SK-N-MC (cell line): Measurements from ENCODE around the gene KCNJ15.

Experiments used
- EZH2 ChIP-seq: fragments of 200-600 bp; sonication (generic); IDR thresholded peaks from one replicate; pipeline ENCODE4 v1.6.1; 2017; ENCODE audit warnings: antibody characterized with exemption
- POLR2AphosphoS5 ChIP-seq: IDR thresholded peaks from 2 replicates; pipeline ENCODE4 v1.6.1; 2012; ENCODE audit warnings: mild to moderate bottlenecking, low read depth, low read length, borderline replicate concordance

GRCh38 chr21:38228115-38228514 lies 28.7 kb upstream of the KCNJ15 start:
- TF ChIP-seq EZH2 (no peak), POLR2AphosphoS5 (no peak)
